ENCODE results near the gene GRB7. TPM values are rescaled to one million over a fixed set of nuclear protein-coding genes. Genes with fewer than 3 reads are reported as not detected.
A peak's percentile ranks its signal among the peaks of the same experiment; 100 is the strongest.
"Not testable (repeated sequence)": the region's sequence is repeated elsewhere in the genome, so short reads cannot be mapped to it uniquely, and the experiment has no call there.

GRB7 gene
- polyA plus RNA-seq, 1 donor = 0.51 TPM

DNA sequence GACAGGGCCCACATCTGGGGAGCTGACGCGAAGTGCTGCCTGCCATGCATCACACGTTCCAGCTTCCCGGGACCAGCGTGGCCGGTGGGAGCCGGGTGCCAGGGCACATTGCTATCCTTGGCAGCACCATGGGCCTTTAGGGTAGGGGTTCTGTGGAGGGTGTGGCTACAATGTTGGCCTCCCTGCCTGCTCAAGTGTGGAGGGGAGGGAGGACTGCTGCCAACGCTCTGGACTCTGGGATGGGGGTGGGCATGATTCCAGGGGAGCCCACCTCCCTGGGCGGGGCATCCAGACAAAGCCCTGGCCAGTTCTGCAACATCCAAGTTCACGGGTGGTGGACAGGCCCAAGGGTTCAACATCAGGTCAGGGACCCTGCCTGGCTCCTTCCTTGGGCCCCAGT, 13.9 kb downstream of the GRB7 start:
- DNase-seq (ENCODE audit: low read depth) = no peak

DNA sequence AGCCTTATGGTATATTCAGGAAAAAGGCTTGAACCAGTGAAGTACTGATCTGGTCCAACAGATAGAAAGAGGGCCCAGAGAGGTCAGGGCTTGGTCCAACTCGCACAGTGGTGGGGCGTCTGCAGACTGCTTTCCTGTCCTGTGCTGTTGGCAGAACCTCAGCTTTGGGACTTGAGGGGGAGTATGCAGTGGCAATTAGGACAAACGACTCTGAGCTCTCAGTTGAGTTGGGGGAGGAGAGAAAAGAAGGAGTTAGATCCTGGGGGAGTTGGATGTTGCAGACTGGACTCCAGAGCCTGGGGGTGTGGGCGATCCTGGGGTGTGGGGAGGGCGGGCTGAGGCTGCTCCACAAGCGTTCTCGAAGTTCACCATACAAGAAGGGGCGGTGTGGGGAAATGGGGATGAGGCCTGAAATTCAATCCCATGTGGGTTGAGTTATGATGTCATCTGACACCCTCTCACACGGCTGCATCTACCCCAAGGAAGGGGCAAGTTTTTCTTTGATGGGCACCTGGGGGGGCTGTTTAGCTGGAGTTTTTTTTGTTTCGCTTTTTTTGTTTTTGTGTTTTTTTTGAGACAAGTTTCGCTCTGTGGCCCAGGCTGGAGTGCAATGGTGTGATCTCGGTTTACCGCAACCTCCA, 14.6 kb downstream of the GRB7 start:
- DNase-seq (ENCODE audit: low read depth) = no peak

DNA sequence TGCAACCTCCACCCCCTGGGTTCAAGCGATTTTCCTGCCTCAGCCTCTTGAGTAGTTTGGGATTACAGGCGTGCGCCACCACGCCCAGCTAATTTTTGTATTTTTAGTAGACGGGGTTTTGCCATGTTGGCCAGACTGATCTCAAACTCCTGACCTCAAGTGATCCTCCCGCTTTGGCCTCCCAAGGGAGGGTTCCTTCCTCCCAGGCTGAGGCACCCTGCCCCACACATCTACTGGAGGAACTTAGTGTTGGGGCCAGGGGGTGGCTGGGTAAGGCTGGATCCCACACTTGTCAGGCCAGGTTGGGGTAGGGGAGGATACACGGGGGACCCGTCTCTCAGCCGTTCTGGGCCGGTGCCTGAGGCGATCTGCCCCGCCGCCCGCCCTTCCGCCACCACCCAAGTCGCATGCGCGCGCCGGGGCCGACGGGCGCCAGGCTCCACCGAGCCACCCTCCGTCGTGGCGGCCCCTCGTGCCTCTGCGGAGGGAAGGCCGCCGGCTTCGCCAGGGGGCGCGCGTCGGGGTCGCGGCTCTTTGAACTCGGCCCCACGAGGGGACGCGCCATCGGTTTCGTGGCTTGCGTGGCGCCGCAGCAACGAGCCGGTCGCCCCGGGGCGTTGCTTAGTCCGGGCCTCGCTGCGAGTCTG, 15.9 kb downstream of the GRB7 start:
- DNase-seq (ENCODE audit: low read depth) = no peak

DNA sequence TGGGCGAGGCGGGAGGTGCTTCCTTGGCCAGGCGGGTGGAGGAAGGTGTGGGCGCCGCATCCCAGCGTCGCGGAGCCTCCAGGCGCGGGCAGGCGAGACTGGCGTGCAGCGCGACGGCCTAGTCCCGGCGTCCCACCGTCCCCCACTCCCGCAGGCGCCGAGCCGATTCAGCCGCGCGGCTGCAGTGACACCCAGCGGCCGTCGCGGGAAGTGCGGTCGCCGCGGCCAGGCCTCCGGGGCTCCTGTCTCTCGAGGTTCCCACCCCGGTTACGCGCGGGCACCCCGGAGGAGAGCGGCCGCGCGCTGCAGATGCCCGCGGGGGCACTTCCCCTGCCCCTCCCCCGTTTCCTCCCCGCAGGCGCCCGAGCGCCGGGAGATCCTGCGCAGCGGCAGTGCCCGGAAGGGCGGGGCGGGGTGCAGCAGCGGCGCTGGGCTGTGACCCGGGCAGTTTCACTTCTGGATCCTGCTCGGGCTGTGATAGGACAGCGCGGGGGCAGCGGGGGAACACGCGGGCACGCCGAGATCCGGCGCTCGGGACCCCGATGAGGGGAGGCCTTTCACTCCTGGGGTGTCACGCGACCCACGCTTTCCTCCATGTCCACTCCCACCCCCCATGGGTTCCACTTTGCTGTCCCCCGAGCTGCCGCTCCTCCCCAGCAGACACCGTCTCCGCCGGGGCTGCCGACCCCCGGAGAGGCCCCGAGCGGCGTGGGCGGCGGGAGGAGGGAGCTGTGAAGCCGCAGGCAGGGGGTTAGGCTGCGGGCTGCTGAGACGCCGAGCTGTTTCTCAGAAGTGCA, 16.6 kb downstream of the GRB7 start:
- peak; percentile 45 for DNase-seq (ENCODE audit: low read depth)

DNA sequence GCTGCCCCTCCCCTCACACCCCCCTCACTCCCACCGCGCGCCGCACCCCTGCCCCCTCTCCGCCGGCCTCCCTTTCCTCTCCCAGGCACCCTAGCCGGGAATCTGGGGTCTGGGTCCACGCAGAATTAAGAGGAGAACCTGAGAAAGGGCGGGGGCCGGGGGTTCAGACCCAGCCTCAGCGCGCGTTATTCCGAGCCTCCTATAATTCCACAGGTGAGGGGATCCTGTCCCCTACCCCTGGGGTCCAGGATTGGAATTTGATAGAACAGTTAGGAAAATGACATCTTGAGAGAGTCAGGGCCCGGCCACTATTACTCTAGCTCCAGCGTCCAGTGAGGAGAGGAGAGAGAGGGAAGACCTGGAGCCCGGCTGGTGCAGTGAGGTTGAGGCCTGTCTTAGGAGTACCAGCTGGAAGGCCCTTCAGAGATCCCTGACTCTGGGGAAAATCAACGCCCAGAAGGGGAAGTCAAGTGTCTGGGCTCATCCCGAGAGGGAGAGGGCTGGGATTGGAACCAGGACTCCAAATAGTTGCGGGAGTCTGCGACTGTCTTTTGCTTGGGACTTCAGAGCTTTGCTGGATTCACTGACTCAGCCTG, 17.3 kb downstream of the GRB7 start:
- no peak for DNase-seq (ENCODE audit: low read depth)

DNA sequence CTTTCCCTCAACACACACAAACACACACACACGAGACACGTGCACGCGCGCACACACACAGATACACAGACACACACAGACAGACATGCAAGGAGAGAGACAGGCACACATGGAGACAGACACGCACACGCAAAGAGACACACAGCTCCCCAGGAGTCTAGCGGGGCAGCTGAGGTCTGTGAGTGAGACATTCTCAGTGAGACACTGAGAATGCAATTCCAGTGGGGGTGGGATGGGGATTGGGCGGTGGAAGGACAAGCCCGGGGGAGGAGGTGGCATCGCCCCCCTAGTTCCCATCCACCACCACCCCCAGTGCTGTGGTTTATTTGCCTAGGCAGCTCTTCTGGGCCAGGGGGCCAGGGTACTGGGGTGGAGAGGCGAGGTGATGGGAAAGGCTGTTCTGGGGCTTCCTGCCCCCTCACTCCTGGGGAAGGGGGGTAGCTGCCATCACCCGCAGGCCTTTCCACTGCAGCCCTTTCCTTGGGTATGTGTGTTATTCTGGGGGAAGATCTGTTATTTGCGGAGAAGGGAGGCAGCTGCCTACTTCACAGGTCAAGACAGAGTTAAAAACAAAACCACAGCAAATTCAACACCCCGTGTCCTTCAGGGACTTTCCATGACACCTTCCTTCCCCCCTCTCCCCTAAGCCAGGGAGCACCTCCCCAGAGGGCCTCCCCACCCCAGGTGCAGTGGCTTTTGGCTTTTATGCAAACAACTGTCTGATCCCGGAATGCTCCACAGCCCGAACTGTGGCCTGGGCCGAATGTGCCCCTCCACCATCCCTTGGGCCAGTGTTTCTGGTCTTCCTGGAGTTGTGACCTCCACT, 18.0 kb downstream of the GRB7 start:
- DNase-seq (ENCODE audit: low read depth) = no peak

DNA sequence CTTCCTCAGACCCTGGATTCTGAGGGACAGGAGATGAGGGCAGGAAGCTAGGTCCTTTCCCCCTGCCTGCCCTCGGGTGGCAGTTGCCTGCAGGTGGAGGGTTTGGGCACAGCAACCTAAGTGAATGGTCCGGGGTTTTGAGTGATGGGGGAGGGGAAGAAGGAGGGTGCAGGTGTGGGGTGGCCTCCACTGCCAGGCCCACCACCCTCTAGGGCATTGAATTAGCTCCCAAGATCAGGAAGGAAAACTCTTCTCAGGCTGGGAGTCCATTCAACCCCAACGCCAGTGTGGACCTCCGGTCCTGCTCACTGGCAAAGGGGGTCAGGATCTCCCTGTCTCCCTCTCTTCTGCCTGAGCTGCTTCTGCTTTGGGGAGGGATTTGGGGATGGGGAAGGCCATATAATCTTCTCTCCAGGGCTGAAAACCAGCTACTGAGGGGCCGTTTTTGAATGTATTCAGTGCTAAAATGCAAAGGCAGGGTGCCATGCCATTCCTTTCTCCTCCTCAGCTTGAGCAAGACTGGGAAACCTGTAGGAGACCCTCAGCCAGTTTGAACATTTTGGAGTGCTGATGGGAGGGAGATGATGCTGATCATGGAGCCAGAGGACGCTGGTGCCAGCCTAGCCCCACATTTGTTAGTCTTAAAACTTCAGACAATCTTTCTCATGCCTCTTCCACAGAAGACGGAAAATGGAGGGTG, 18.8 kb downstream of the GRB7 start:
- no peak for DNase-seq (ENCODE audit: low read depth)

DNA sequence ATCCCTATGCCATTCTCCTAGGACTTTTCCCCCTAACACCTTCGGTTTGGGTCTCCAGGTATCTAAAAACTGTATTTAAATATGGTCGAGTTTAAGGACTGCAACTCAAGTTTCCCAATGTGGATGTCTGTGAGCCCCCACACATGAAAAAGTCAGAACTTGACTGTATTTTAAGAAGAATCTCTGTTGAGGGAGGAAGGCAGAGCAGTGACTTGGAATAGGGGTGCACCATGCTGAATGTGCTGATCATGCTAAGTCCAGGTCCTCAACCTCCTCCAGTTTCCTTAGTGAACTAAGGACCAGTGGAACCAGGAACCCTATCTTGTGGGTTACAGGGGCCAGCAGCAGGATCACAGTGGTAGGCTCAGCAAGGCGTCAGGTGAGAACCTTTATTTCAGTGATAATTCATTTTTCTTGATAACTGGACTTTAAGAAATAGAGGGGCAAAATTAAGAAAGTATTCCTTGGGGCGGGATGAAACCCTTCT, 19.5 kb downstream of the GRB7 start:
- DNase-seq (ENCODE audit: low read depth) = no peak

DNA sequence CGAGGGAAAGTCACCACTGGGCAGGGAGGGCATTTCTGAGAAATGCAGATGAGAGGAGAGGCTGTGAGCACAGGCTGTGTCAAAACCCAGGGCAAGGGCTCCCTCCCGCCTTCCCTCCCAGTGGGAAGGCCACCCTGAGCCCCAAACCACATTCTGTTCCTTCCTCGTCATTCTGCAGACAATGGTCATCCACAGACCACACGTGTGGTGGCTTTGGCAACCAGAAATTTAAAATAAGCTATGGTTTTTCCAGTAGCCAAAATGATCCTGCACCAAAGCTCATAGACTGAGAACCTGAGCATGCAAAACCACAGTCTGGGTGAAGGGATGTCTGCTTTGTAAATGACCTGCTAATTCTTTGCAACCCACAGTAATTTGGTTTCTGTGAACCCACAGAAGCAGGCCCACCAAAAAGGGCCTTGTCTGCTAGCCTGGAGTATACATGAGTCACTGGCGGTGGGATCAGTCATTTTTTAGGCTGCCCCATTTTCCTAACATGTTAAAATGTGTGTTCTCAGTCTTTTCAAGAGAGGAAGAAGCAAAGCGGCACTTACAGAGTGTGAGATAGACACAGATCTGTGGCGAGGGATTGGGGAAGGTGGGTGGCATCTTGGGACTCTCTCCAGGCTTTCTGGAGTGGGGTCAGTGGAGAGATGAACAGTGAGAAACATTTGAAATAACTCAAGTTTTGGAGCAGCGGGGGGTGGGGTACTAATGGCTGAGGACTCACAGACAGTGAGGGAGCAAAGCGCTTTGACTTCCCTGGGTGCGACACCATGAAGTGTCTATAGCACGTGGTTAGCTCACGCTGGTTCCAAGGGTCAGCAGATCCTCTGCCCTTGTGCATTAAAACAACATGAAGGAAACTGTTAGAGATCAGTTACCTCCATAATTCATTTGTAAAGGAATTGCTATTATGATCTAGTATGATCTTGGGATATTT, 20.5 kb downstream of the GRB7 start:
- no peak for DNase-seq (ENCODE audit: low read depth)

DNA sequence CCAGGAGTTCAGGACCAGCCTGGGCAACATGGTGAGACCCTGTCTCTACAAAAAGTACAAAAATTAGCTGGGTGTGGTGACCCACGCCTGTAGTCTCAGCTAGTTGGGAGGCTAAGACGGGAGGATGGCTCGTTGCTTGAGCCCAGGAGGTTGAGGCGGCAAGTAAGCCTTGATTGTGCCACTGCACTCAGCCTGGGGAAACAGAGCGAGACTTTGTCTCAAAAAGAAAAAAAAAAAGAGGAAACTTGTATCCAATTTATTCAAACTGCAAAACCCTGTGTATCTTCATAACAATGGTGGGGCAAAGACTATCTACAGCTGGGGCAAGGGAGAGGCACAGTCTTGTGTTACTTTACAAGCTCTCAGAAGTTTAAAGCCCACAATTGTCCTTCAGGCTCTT, 21.5 kb downstream of the GRB7 start:
- no peak for DNase-seq (ENCODE audit: low read depth)

DNA sequence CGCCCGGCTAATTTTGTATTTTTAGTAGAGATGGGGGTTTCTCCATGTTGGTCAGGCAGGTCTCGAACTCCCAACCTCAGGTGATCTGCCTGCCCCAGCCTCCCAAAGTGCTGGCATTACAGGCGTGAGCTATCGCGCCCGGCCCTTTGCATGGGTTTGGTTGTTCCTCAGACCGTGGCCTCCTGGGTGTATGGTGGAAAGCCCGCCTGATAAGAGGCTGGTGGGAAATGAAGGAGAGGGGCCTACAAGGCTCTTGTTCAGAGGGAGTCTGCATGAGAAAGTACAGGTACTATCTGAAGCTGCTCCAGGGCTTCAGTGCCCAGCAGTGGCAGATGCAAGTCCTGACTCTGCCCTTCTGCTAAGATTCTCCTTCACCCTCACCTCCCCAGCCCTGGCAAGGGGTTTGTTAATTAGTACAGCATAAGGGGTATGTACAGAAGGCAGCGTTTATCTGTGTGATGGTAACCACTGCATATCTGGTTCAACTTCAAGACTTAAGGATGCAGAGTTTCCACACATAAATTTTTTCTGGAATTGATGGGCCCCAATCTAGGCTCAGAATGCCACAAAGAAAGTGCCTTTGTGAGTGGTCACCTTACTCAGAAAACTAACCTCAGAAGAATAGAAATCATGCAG, 24.2 kb downstream of the GRB7 start:
- no peak for DNase-seq (ENCODE audit: low read depth)

DNA sequence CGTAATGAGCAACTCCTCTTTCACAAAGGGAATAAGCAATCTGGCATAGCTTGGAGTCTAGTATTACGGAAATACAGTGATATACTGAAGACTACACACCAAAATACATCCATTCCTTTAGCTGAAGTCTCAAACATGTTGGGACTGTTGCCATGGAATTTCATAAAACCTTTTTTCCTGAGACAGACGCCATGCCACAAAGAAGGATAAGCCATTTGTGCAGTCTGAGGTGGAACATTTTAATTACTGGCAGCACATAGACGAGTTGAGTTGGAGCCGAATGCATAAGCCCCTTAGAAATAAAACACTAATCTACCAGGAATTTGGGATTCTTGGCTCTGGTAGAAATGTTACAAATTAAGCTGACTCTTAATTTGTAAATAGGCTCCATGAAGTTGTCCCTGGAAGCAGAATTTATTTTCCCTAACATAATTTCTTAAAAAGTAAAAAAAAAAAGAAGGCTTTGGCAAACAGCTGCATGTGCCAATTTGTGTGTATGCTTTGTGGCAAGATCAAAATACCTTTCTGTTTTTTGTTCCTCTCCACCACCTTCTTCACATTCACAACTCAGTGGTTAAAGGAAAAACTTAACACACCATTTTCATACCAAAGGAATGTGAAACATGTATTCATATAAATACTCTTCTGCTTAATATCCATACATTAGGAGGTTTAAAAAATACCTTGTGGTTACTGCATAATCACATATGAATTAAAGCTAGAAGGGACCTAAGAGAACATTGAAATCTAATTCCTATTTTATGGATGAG, 25.5 kb downstream of the GRB7 start:
- DNase-seq (ENCODE audit: low read depth) = no peak

DNA sequence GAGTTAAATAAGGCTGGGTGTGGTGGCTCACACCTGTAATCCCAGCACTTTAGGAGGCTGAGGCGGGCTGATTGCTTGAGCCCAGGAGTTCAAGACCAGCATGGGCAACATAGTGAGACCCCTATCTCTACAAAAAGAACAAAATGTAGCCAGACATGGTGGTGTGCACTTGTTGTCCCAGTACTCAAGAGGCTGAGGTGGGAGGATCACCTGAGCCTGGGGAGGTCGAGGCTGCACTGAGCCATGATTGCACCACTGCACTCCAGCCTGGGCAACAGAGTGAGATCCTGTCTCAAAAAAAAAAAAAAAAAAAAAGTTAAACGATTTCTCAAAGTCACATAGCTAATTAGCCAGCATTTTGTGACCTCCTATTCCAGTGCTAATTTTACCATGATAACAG, 26.4 kb downstream of the GRB7 start:
- not testable (repeated sequence) for DNase-seq (ENCODE audit: low read depth)

DNA sequence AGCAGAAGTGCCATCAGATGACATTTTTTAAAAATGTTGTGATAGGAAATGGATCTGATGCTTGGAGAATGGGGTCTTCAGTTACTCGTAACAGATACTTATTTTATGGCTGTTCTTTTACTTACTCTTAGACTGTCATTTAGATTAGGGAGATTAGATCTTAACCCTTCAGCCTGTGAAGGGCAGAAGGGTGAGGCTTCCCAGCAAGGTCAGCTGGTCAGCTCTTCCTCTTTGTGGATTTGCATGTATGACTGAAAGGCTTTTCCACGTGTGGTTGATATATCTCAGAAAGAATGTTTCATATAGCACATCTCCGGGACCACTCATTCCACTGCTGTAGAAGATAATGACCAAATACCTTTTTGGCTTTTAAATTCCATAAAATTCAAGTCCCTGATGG, 27.4 kb downstream of the GRB7 start:
- DNase-seq (ENCODE audit: low read depth) = no peak

DNA sequence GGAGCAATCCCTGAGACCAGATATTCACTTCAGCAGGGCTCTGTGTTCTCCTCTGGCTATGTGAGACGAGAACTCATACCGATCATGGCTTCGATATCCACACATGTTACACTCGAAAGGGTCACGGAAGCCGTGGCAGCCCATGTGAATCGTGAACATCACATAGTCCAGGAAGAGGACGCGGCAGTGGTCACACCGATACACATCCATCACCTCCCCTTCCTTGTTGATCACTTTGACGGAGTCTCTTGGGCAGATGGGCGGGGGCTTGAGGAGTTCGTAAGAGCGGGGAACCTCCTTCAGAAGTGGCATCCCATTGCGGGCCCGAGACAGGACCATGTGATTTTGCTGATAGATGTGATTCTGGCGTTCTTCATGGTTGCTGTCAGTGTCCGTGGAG, 28.0 kb downstream of the GRB7 start:
- DNase-seq (ENCODE audit: low read depth) = no peak

DNA sequence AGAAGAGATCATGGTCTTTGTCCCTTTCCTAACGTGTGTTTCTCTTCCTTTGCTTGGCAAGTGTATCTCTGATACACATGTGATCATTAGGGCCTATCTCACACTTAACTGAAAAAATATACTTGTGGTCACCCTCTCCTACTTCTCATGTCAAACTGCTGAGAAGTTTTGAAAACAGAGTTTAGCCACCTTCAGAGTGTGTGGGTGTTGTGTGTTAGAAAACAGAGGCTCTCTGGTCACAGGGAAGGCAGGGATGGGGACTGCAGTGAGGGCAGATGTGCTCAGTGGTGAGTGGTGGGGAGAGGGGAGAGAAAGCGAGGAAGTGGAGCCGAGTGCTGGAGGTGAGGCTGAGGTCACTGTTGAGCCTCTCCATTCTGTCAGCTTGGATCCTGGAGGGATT, 29.4 kb downstream of the GRB7 start:
- DNase-seq (ENCODE audit: low read depth) = no peak

DNA sequence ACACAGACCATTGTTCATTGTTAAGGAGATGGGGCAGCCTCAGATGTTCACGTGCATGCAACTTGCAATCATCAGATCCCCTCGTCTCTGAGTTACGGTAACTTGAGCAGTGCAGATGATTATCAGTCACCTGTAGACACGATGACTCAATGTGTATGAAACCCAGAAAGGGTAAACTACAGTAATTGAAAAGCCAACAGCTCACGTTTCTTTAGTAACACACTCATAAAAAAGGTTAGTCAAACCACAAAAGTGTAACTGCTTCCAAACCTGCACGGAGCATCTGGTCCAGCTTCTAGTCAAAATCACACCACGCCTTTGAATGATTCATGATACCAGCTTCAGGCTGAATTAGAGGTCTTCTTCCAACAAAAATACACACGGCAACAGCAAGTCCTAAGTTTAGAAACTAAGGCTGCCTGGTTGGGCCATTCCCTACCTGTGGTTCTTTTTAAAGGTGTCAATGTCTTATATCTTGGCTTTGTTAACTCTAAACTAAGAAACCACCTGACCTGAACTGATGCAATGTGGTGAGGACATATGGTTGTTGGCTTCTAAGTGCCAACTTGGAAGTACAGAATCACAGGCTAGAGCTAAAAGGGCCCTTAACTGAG, 32.3 kb downstream of the GRB7 start:
- no peak for DNase-seq (ENCODE audit: low read depth)

DNA sequence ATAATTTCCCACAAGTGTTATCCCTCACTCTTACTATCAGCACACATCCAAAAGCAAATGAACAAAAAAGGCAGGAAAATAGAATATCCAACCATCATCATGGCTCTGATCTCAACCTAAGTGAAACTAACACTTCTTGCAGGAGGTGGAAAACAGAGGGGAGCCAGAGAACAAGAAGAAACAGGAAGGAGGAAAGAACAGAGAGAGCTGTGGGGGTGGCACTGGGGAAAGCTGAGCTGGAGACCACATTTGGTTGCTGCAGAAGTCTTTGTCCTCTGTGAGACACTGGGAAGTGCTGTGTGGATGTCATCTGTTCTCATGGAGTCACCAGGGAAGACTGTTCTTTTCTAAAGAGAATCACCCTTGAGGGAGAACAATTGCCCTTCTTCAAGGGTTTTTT, 34.7 kb downstream of the GRB7 start:
- no peak for DNase-seq (ENCODE audit: low read depth)

All from forelimb muscle (tissue), 1 donor.